GM18505 (cell line): ENCODE results near the gene WDR33.

Experiments used
- ATAC-seq: cut with Tn5 transposase; IDR thresholded peaks from one replicate; pipeline ENCODE4 v1.9.1; 2021; ENCODE audit not compliant: unreplicated experiment
- POLR2A ChIP-seq: IDR thresholded peaks from 4 replicates; pipeline ENCODE4 v1.6.1; 2011; ENCODE audit warnings: borderline replicate concordance; ENCODE audit not compliant: insufficient read depth, insufficient read length; ENCODE audit errors: extremely low read depth

WDR33 gene

DNA sequence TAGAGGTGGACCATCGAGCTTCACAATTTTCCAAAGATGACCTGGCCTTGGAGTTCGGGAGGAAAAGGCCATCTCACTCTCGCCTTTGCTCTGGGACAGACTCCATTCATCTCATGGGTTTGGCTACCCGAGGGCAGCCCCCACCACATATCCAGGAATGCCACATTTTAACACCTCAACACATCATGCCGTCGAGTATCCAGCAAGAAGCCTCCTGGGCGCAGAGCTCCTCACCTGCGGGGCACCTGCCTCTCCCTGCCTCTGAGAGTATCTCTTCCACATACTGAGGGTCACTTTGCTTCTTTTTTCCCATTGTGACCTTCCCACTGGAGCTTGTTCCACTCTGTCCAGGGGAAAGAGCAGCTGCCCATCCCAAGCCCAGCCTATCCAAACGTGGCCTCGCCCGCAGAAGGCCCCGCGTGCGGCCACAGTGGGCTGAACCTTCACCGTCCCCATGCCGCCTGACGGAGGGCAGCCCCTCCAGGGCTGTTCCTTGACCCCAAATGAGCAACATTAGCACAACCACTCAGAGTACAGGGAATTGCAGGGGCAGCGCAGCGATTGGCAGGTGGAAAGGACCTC lies 130.2 kb downstream of the WDR33 start:
- TF ChIP-seq POLR2A = no peak
- no peak for ATAC-seq

- TF ChIP-seq POLR2A = no peak
- ATAC-seq = no peak
Measured at GRCh38 chr2:127679680-127680361, 131.2 kb downstream of the WDR33 start.

DNA sequence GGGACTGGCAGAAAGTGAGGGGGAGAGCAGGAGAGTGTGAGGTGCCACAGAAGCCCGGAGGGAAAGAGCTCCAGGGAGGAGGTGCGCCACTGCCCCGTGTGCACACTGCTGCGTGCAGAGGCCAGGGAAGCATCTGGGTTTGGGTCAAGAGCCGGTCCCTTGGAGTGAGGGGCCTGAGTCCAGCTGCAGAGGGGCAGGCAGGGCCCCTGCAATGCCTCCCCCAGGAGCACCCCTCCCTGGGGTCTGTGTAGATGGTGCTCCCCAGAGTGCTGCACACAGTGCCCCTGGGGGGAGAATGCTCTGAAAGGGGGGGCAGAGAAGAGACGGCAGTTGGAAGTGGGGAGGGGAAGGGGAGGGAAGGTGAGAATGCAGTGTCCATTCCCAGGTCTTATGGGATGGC lies 132.0 kb downstream of the WDR33 start:
- TF ChIP-seq POLR2A = no peak
- no peak for ATAC-seq

DNA sequence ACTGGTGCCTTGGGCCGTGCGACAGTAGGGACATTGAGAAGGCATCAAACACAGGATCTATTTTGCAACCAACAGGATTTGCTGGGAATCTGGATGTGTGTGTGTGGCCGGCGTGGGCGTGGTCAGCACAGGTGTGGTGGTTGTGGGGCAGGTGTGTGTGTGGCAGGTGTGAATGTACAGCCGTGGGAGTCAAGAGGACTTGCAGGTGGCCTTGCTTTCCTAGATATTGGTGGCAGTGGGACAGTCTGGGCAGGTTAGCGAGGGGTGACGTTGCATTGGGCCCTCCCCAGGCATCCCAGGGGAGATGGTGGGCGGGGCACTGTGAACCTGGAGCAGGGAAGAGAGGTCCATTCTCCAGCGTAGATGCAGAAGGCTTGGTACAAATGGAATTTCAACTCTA lies 132.4 kb downstream of the WDR33 start:
- ATAC-seq = no peak
- TF ChIP-seq POLR2A = no peak

DNA sequence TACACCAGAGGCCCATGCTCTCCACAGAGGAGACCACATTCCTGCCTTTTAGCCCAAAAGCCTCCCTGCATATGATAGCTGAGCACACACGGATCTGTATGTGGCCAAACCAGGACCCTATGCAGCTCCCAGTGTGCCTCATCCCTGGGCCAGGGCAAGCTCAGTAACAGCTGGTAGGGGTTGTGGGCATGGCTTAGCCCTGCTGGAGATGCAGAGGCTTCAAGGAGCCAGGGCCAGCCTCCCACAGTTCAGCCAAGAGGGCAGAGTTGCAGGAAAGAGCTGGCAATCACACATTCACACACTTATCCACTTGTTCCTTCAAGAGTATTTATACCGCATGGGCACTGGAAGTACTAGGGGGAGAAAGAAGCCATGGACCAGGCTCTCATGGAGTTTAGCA lies 134.1 kb downstream of the WDR33 start:
- ATAC-seq = no peak
- TF ChIP-seq POLR2A = no peak

- ATAC-seq = no peak
- no peak for TF ChIP-seq POLR2A
Measured at GRCh38 chr2:127675331-127676261, 135.4 kb downstream of the WDR33 start, which contains the start of gene LIMS2. Gene LIMS2 (minus strand): TSS chr2:127675530. CDS start chr2:127675024, 506 bp downstream.

GRCh38 chr2:127674241-127675209 lies 136.4 kb downstream of the WDR33 start:
- ATAC-seq = no peak
- no peak for TF ChIP-seq POLR2A

GRCh38 chr2:127673291-127674069 lies 137.5 kb downstream of the WDR33 start:
- TF ChIP-seq POLR2A = no peak
- ATAC-seq = no peak

- TF ChIP-seq POLR2A = no peak
- ATAC-seq = no peak
Measured at GRCh38 chr2:127672341-127673224, 138.4 kb downstream of the WDR33 start.

DNA sequence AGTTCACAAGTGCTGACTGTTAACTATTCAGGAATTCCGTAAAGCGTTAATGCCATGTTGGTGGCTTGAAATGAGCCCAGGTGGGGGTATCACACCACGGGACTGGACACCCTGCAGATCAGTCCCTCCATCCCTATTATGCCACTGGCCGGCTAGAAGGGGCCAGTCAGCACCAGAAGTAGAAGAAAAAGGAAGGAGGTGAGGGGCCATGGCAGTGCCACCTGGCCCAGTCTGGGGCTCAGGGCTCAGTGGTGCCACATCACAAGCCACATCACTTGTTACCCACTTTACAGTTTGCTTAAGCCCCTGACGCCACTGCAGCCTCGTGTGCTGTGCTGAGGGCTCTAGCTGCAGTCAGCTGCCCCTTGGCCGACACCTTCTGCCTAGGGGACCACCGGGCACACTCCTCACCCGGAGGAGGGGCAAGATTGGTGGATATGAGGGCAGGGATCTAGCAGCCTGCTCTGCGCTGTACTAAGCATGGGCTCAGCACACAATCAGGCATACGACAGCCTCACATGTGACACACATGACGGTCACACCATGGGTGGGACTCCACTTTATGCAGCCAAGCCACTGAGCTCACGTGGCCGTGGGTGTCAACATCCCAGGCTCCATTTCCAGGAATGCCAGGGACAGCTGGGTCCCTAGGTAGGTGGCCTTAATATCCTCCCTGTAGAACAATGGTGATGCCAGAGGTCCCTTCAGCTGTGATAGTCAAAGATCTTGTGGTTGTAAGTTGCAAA lies 139.2 kb downstream of the WDR33 start:
- no peak for ATAC-seq
- TF ChIP-seq POLR2A = no peak
